ENCODE measurements around the gene CPA5. TPM values are rescaled to one million over a fixed set of nuclear protein-coding genes. Genes with fewer than 3 reads are reported as not detected.

The CPA5 gene
- total RNA-seq, 1 experiment from 2014 or later = not detected

GRCh38 chr7:130366564-130366963 is 21.9 kb downstream of the CPA5 start:
- Histone ChIP-seq H3K4me1 (ENCODE audit: insufficient read depth, low read length) (peaks cover 37% of the 10 kb centered on the region), H3K79me2 (ENCODE audit: low read length) (no peaks in the 10 kb centered on the region), H2AFZ (ENCODE audit: low read length) (no peak overlapping the region), H4K20me1 (ENCODE audit: low read length) (no peaks in the 10 kb centered on the region), H3K36me3 (ENCODE audit: low read depth, low read length) (no peaks in the 10 kb centered on the region), H3K27me3 (ENCODE audit: low read length) (no peaks in the 10 kb centered on the region), H3K27ac (ENCODE audit: low read length) (no peak overlapping the region), H3K9me3 (ENCODE audit: low read length) (no peaks in the 10 kb centered on the region), H3K9me2 (replicated peaks; ENCODE audit: low read length) (no peaks in the 10 kb centered on the region), H3F3A (ENCODE audit: low read length, unreplicated experiment) (peaks cover 3% of the 10 kb centered on the region), H3K4me3 (ENCODE audit: low read length) (no peak overlapping the region), H3K9ac (ENCODE audit: low read length) (no peak overlapping the region), H3K4me2 (ENCODE audit: low read length) (no peak overlapping the region)
- DNase-seq (peak; percentile 12), ATAC-seq (no peak)
- intact Hi-C loops (cut with micrococcal nuclease) = no loop called here
- no peak for TF ChIP-seq EZH2 (IDR thresholded peaks at IDR 0.05; ENCODE audit: low read length, unreplicated experiment)
- no peak for TF ChIP-seq EZH2phosphoT487 (IDR thresholded peaks at IDR 0.05; ENCODE audit: borderline replicate concordance, low read length)
- TF ChIP-seq CTCF (conservative IDR thresholded peaks at IDR 0.05; ENCODE audit: low read depth, low read length) = no peak
- ChIA-PET CTCF (no interaction called here), POLR2A (ENCODE audit: unreplicated experiment) (no interaction called here)
- BruUV-seq (replicated peaks) = no TSS peak

GRCh38 chr7:130367088-130367755 is 22.6 kb downstream of the CPA5 start:
- Histone ChIP-seq H2AFZ (ENCODE audit: low read length) (no peak overlapping the region), H3K9me3 (ENCODE audit: low read length) (no peaks in the 10 kb centered on the region), H3K4me3 (ENCODE audit: low read length) (no peak overlapping the region), H3K27me3 (ENCODE audit: low read length) (no peaks in the 10 kb centered on the region), H3K4me2 (ENCODE audit: low read length) (no peak overlapping the region), H4K20me1 (ENCODE audit: low read length) (no peaks in the 10 kb centered on the region), H3K36me3 (ENCODE audit: low read depth, low read length) (no peaks in the 10 kb centered on the region), H3K9me2 (replicated peaks; ENCODE audit: low read length) (no peaks in the 10 kb centered on the region), H3F3A (ENCODE audit: low read length, unreplicated experiment) (peaks cover 3% of the 10 kb centered on the region), H3K79me2 (ENCODE audit: low read length) (no peaks in the 10 kb centered on the region), H3K9ac (ENCODE audit: low read length) (no peak overlapping the region), H3K27ac (ENCODE audit: low read length) (no peak overlapping the region), H3K4me1 (ENCODE audit: insufficient read depth, low read length) (peaks cover 37% of the 10 kb centered on the region)
- DNase-seq (no peak), ATAC-seq (no peak)
- ChIA-PET POLR2A (ENCODE audit: unreplicated experiment) (no interaction called here), CTCF (no interaction called here)
- no peak for TF ChIP-seq EZH2 (IDR thresholded peaks at IDR 0.05; ENCODE audit: low read length, unreplicated experiment)
- intact Hi-C loops (cut with micrococcal nuclease) = no loop called here
- no TSS peak for BruUV-seq (replicated peaks)

- Histone ChIP-seq H4K20me1 (ENCODE audit: low read length) (no peaks in the 10 kb centered on the region), H3K36me3 (ENCODE audit: low read depth, low read length) (no peaks in the 10 kb centered on the region), H3K79me2 (ENCODE audit: low read length) (no peaks in the 10 kb centered on the region), H3K4me2 (ENCODE audit: low read length) (no peak overlapping the region), H3K4me1 (ENCODE audit: insufficient read depth, low read length) (peaks cover 30% of the 10 kb centered on the region), H3K27me3 (ENCODE audit: low read length) (no peaks in the 10 kb centered on the region), H3K9ac (ENCODE audit: low read length) (no peak overlapping the region), H2AFZ (ENCODE audit: low read length) (no peak overlapping the region), H3K4me3 (ENCODE audit: low read length) (no peak overlapping the region), H3K27ac (ENCODE audit: low read length) (no peak overlapping the region), H3F3A (ENCODE audit: low read length, unreplicated experiment) (peaks cover 3% of the 10 kb centered on the region), H3K9me2 (replicated peaks; ENCODE audit: low read length) (no peaks in the 10 kb centered on the region), H3K9me3 (ENCODE audit: low read length) (no peaks in the 10 kb centered on the region)
- ATAC-seq (no peak), DNase-seq (no peak)
- ChIA-PET POLR2A (ENCODE audit: unreplicated experiment) (no interaction called here), CTCF (no interaction called here)
- intact Hi-C loops (cut with micrococcal nuclease) = no loop called here
- no peak for TF ChIP-seq EZH2phosphoT487 (IDR thresholded peaks at IDR 0.05; ENCODE audit: borderline replicate concordance, low read length)
- TF ChIP-seq CTCF (conservative IDR thresholded peaks at IDR 0.05; ENCODE audit: low read depth, low read length) = no peak
- no TSS peak for BruUV-seq (replicated peaks)
Observed at GRCh38 chr7:130367836-130368746, 23.5 kb downstream of the CPA5 start.
